ENCODE results near the gene BBX.

- no peak for TF ChIP-seq GATA2 (IDR thresholded peaks at IDR 0.05; ENCODE audit: low read depth, low read length)
- no peak for TF ChIP-seq GATA3 (IDR thresholded peaks at IDR 0.05; ENCODE audit: low read depth, low read length)
Measured at GRCh38 chr3:107817076-107817475, 294.3 kb downstream of the BBX start.
